NCI-H69 (cell line): ENCODE results near the gene RPL22.
"Not testable (repeated sequence)": the region's sequence is repeated elsewhere in the genome, so short reads cannot be mapped to it uniquely, and the experiment has no call there.

ENCODE experiments used
- DNase-seq: peaks from one replicate; lab custom pipeline; 2025; lab: John Stamatoyannopoulos, UW

The RPL22 gene

GRCh38 chr1:6233376-6233775 lies 34.0 kb upstream of the RPL22 start:
- no peak for DNase-seq

GRCh38 chr1:6225651-6226050 lies 26.3 kb upstream of the RPL22 start:
- no peak for DNase-seq

GRCh38 chr1:6224718-6225117 lies 25.3 kb upstream of the RPL22 start:
- DNase-seq = no peak

- no peak for DNase-seq
Measured at GRCh38 chr1:6223617-6224016, 24.2 kb upstream of the RPL22 start.

- DNase-seq = no peak
Measured at GRCh38 chr1:6222636-6223035, 23.2 kb upstream of the RPL22 start.

- no peak for DNase-seq
Measured at GRCh38 chr1:6221210-6221784, 21.9 kb upstream of the RPL22 start.

- DNase-seq = no peak
Measured at GRCh38 chr1:6220236-6220635, 20.8 kb upstream of the RPL22 start.

- not testable (repeated sequence) for DNase-seq
Measured at GRCh38 chr1:6219641-6220040, 20.2 kb upstream of the RPL22 start.

- DNase-seq = no peak
Measured at GRCh38 chr1:6218375-6219164, 19.2 kb upstream of the RPL22 start.

GRCh38 chr1:6212193-6212959 lies 13.0 kb upstream of the RPL22 start:
- DNase-seq = no peak

- no peak for DNase-seq
Measured at GRCh38 chr1:6211731-6212130, 12.3 kb upstream of the RPL22 start.

- DNase-seq = no peak
Measured at GRCh38 chr1:6210591-6211355, 11.4 kb upstream of the RPL22 start.

- no peak for DNase-seq
Measured at GRCh38 chr1:6209661-6210580, 10.5 kb upstream of the RPL22 start.

GRCh38 chr1:6208723-6209660 lies 9.6 kb upstream of the RPL22 start:
- DNase-seq = peak; percentile 80

- DNase-seq = no peak
Measured at GRCh38 chr1:6207921-6208320, 8.5 kb upstream of the RPL22 start.

- DNase-seq = no peak
Measured at GRCh38 chr1:6207075-6207885, 7.9 kb upstream of the RPL22 start.

GRCh38 chr1:6206520-6206855 lies 7.1 kb upstream of the RPL22 start:
- DNase-seq = no peak

GRCh38 chr1:6205849-6206519 lies 6.6 kb upstream of the RPL22 start, which contains the start of gene RNF207:
RNF207 (plus strand) TSS chr1:6206119; CDS start chr1:6206536, 417 bp downstream.
- peak; percentile 80 for DNase-seq

GRCh38 chr1:6202256-6202655 lies 2.9 kb upstream of the RPL22 start:
- no peak for DNase-seq
